Measurements from ENCODE around the gene YIF1B.
A peak's percentile ranks its signal among the peaks of the same experiment; 100 is the strongest.
"Not testable (repeated sequence)": the region's sequence is repeated elsewhere in the genome, so short reads cannot be mapped to it uniquely, and the experiment has no call there.

YIF1B gene

DNA sequence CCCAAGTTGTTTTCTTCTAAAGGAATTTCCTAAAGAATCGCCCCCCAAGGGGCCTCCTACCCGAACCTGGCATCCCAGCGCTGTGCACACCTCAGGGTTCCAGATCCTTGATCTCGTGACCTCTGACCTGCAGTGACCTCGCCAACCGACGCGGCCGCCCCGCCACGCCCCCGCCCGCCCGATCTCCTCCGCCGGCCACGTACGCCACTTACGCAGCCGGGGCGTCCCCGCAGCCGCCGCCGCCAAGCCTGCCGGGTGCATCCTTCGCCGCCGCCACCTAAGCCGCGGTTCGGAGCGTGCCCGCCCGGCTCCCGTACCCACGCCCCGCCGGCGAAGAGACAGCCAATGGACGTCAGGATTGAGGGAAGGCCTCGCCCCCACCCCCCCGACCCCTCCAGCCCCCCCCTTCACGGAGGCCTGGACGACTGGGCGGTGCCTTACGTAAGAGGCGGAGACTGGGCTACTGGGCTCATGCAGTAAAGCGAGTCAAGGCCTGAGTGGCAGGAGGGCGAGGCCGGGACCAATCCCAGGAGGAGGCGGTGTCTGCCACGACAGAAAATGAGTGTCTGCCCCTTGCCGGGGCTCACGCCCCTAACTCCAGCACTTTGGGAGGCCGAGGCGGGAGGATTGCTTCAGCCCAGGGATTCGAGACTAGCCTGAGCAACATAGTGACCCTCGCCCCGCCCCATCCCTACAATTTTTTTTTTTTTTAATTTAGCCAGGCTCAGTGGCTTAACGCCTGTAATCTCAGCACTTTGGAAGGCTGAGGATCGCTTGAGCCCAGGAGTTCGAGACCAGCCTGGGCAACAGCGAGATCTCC, at the start of gene YIF1B:
TSS of gene YIF1B (minus strand) at position 291 of the 820 bp plus-strand sequence. CDS start at position 261, 30 bp downstream.
- DNase-seq, result peak; percentile 96

DNA sequence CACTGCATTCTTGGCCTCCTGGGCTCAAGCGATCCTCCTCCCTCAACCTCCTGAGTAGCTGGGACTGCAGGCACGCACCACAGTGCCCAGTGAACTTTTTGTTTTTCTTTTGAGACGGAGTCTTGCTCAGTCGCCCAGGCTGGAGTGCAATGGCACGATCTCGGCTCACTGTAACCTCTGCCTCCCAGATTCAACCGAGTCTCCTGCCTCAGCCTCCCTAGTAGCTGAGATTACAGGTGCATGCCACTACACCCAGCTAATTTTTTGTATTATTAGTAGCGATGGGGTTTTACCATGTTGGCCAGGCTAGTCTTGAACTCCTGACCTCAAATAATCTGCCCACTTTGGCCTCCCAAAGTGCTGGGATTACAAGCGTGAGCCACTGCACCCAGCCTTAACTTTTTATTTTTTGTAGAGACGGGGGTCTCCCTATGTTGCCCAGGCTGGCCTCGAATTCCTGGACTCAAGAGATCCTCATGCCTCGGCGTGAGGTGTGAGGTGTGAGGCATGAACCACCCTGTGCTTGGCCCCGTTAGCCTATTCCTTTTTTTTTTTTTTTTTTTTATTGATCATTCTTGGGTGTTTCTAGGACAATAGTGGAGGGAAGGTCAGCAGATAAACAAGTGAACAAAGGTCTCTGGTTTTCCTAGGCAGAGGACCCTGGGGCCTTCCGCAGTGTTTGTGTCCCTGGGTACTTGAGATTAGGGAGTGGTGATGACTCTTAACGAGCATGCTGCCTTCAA, 47.4 kb upstream of the YIF1B start:
- not testable (repeated sequence) for DNase-seq

DNA sequence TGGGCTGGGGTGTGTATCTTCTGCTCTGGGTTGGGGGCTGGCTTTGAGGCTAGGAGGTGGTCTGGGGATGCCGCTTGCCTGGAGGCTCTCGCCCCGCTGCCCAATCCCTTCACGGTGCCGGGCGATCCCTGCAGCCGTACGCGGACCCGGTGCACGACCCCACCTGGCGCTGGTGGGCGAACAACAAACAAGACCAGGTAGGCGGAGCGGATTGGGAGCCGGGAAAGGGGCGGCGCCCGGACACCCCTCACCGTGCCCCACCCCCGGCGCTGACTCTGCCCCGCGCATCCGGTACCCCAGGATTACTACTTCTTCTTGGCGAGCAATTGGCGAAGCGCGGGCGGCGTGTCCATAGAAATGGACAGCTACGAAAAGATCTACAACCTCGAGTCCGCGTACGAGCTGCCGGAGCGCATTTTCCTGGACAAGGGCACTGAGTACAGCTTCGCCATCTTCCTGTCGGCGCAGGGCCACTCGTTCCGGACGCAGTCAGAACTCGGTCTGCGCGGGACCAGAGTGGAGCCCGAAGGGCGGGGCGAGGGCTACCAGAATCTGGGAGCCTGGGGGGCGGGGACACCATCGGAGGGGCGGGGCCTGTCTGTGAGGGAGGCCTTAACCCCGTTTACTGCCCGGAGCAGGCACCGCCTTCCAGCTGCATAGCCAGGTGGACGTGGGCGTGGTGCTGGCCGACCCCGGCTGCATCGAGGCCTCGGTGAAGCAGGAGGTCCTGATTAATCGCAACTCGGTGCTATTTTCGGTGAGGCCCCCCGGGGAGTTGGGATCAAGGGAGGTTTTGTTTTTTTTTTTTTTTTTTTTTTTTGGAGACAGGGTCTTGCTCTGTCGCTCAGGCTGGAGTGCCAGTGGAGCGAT, 46.6 kb upstream of the YIF1B start:
- DNase-seq, result peak; percentile 27 to 39

- DNase-seq, result peak; percentile 61 to 64
Measured at GRCh38 chr19:38361633-38362075, 45.9 kb upstream of the YIF1B start.

GRCh38 chr19:38360839-38361631, 45.3 kb upstream of the YIF1B start:
- no peak for DNase-seq

- no peak for DNase-seq
Measured at GRCh38 chr19:38360351-38360750, 44.6 kb upstream of the YIF1B start.

DNA sequence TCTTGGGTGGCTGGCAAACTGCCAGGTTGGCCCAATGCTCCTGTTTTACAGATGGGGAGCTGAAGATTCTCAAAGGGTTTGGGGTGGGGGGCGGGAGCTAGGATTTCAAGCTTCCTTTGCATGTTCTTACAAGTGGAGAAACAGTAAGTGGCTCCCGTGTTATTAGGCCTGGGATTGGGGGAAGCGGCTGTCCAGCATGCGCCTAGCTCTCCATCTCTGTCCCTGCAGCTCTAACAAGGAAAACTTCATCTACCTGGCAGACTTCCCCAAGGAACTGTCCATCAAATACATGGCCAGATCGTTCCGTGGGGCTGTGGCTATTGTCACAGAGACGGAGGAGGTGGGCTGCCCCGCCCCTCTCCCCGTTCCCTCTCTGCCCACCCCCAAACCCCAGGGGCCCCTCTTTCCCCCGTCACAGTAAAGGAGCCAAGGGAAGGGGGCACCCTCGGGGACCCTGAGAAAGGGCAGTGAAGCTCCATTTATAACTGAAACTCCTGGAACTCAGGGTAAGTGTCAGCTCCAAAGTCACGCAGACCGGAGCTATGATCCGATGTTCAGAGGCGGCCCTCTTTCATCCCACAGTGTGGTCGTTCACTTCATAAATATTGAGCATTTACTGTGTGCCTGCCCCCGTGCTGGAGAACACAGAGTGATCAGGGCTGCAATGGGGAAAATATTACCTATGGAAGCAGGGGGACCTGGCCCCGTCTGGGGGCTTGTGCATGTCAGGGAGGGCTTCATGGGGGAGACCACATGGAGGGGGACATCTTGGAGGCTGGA, 43.7 kb upstream of the YIF1B start:
- no peak for DNase-seq

DNA sequence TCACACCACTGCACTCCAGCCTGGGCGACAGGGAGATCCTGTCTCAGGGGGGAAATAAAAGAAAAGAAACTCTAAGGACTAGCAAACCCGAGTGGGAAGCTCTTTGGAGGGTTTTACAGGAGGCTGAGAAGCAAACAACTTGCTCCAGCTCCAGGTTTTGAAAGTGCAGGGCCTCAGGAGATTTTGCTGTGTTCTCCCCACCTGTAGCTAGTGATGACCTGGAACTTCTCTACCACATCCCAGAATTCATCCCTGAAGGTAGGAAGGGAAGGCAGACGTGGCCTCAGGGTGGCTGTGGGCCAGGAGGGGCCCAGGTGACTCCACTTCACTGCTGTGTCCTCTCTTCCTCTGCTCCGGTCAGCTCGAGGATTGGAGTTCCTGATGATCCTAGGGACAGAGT, 42.3 kb upstream of the YIF1B start:
- DNase-seq, result no peak

DNA sequence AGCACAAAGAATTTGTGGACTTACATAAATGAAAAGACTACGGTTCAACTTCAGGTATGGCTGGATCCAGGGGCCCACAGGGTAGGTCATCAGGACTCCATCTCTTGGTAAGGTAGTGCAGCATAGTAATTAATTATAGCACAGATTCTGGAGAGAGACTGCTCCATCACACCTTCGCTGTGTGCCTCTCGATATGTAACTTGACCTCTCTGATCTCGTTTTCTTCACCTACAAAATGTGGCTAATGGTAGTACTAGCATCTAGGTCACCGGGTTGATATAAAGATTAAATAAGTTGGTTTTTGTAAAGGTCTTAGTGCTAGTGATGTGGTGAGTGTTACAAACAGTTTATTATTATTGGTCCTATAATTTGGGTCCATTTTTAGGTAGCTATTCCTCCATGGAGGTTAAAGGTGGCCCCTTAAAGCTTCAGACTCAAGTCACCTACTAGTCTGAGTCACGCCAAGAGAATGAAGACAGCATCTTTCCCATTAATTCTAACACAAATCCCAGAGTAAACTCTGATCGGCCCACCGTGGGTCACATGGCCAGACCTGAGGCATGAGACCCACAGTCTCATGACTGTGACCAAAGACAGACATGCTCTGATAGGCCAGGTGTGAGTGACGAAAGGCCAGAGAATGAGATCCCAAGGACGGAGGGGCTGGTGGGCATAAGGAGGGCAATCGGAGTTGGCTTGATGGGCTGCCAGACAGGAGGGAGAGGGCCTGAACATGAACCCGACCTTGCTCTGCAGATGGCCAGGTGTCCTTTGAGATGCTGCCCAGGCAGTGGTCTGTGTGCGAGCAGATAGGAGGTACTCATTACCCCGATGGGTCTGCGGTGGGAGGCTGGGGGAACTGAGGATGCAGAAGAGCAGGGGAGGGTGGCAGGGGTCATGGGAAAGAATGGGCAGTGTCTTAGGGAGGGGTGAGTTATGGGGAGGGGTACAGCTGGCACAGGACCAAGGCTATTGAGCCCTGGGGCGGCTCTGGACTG, 40.3 kb upstream of the YIF1B start:
- DNase-seq, result no peak

DNA sequence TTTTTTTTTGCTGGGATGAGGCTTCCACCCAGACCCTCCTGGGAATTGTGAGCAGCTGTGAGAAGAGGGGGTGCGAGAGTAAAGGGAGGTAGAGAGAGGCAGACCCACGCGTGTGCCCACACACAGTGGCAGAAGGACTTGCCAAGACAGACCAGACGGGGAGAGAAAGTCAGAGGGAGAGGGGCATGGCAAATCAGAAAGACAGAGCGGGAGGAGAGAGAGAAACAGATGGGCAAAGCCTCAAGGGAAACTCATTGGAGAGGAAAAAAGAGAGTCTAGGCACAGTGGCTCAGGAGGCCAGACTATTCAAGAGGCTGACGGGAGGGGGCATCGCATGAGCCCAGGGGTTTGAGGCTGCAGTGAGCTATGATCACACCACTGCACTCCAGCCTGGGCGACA, 36.9 kb upstream of the YIF1B start:
- DNase-seq, result no peak

DNA sequence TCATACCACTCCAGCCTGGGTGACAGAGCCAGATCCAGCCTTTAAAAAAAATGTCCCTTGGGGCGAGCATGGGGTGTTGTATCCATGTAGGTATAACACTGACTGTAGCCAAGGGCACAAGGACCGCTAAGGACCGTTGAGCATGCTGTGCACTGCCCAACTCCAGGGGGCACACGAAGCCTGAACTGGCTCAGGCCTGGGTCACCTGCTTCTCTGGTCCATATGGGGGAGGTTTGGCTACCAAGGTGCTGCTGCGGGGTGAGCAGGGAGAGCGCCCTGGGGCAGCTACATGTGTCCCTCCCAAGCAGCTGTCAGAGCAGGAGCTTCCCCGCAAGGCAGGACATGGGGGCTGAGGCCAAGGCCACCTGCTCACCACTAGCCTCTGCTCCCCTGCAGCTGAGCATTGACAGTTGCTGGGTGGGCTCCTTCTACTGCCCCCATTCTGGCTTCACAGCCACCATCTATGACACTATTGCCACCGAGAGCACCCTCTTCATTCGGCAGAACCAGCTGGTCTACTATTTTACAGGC, 36.2 kb upstream of the YIF1B start:
- DNase-seq, result no peak

DNA sequence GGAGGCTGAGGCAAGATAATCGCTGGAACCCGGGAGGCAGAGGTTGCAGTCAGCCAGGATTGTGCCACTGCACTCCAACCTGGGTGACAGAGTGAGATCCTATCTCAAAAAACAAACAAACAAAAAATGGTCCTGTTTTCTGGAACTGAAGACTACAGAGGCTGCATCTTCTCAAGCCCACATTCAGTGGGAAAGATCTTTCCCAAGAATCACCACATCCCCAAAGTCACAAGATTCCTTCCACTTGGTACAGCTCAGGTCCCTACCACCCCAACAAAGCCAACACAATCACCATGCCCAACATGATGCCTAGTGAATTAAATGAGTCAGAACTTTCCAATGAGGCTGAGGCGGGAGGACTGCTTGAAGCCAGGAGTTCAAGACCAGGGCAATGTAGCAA, 35.1 kb upstream of the YIF1B start:
- DNase-seq, result no peak

DNA sequence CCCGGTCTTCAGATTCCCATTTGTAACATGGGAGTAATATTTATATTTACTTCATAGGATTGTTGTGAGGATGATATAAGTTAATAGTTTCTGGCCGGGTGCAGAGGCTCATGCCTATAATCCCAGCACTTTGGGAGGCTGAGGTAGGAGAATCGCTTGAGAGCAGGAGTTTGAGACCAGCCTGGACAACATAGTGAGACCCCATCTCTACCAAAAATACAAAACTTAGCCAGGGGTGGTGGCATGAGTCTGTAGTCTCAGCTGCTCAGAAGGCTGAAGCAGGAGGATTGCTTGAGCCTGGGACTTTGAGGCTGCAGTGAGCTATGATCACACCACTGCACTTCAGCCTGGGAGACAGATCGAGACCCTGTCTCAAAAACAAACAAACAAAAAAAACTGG, 31.1 kb upstream of the YIF1B start:
- DNase-seq, result no peak

DNA sequence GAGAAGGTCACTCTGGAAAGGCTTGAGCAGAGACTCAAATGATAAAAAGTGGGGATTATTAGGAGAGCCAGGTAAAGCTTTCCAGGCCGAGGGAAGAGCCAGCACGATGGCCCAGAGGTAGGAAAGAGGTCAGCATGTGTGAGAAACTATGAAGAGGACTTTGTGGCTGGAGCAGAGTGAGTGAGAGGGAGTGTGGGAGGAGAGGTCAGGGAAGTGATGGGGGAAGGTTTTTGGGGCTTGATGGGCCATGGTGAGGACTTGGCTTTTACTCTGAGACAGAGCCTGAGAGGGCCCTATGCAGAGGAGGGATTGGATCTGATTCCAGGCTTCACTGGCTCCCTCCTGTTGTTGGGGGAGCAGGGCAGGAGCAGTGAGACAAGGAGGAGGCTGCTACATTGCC, 25.2 kb upstream of the YIF1B start:
- DNase-seq, result no peak

DNA sequence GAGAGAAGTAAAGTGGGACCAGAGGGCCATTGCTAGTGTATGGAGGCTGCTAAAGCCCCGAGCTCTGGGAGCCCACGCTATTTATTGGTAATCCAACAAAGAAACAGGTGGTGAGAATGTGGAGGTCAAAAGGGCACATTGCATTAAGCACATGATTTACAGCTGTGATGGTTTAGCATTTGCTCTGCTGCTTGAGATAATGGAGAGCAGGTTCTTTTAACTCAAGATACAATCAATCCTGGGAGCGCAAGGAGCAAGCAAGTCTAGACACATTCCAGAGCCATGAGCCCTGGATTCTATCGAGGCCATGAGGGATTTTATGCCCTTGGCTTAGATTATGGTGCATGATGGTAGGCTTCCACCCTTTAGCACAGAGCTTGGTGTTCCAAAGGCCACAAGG, 23.3 kb upstream of the YIF1B start:
- not testable (repeated sequence) for DNase-seq

- DNase-seq, result no peak
Measured at GRCh38 chr19:38337360-38337653, 21.6 kb upstream of the YIF1B start.

DNA sequence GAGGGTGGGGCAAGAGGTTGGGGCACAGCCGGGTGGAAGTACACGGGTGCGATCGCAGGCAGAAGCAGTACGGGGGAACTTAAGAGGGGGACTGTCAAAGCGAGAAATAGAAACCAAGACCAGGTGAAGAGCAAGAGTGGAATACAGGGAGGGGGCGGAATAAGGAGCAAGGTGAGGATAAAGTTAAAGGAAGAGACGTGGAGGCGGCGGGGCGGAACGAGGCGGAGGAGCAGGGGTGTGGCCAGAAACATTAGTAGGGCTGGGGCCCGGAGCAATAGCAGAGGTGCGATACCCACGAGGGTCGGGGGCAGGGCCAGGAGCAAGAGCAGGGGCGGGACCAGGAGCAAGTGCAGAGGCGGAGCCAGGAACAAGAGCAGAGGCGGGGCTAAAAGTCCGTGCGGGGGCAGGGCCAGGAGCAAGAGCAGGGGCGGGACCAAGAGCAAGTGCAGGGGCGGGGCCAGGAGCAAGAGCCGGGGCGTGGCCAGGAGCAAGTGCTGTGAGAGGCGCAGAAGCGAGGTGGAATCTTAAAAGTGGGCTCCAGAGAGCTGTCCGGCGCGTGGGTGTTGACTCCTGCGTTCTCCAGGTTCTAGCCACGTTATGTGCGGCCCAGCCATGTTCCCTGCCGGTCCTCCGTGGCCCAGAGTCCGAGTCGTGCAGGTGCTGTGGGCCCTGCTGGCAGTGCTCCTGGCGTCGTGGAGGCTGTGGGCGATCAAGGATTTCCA, 21.1 kb upstream of the YIF1B start:
- peak; percentile 80 to 90 for DNase-seq

GRCh38 chr19:38335949-38336637, 20.3 kb upstream of the YIF1B start:
- DNase-seq, result peak; percentile 91 to 92

- DNase-seq, result no peak
Measured at GRCh38 chr19:38333245-38333644, 17.5 kb upstream of the YIF1B start.

Data from NCI-H2081 (cell line).